Activated CD8-positive, alpha-beta memory T cell treated with anti-CD3 and anti-CD28 coated beads for 24 hours (primary cell): Measurements from ENCODE around the gene MIER2.

ENCODE experiments used
- DNase-seq: peaks from one replicate; pipeline ENCODE4 v3.0.0-alpha.2; 2020

MIER2 gene

DNA sequence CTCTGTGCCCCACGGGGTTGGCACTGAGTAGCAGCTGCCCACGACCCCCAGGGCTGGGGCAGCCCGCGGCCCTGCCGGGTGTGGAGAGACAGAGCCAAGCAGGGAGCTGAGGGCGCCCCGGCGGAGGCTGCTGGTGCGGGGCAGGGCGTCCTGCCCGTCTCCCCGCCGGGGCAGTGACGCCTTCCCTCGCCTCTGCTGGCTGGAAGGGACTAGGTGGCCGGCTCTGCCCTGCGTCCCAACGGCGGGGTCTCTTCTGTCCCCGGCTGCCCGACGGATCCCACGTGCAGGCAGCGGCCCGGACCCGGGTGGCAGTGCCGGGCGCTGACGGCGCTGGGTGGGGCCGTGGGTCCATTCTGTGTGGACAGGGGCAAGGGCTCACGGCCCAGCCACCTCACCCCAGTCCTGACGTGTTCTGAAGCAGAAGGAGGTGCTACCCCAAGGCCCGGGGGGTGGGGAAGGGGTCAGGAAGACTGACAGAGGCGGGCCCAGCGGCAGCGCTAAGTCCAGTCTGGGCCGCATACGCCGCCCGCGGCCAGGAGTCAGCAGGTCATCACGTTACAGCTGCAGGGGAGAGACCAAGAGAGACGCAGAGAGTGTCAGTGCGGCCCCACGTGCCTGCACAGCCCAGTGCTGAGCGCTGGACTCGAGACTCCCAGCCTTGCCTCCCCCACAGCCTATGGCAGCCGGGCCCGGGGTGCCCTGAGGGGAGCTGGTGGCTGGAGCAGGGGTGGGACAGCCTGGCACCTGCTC, 38.3 kb downstream of the MIER2 start:
- DNase-seq: no peak

DNA sequence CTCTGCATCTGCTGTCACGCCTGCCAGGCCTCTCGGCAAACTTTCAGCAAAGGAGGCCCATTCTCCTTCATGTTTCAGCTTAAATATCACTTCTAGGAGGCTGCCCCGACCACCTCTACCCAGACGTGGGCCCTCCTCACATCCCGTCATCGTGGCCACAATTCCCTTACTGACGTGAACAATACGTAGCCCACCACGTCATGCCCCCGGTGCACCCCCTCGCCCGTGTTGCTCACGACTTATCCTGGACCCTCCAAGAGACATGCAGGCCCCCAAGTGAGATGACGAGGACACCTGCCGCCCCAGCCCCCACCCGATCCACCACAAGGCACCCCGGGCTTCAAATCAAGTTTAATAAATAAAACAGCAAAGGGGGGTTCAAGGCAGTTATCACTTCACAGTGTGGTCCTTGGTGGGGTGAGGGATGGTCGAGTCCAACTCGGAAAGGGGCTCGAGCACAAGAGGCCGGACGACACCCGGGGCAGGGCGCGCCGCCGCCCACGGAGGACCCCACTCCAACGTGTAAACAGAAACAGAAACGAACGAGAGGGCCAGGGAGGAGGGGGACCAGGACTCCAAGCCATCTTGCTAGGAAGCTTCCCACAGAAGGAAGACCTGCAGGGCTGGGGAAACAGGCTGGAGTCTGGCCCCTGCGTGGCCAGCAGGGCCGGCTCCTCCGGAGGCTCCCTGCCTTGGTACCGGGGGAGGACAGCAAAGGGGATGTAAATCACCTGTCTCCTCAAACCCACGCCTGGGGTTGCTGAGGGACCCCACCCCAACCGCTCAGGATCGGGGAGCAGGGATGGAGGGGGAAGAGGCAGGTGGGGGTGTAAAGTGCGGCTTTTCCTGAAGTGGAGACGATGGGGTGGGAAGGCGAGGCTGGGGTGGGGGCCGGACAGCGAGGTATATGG, 39.1 kb downstream of the MIER2 start:
- no peak for DNase-seq

- DNase-seq: no peak
Observed at GRCh38 chr19:296476-297225, 47.9 kb downstream of the MIER2 start.

DNA sequence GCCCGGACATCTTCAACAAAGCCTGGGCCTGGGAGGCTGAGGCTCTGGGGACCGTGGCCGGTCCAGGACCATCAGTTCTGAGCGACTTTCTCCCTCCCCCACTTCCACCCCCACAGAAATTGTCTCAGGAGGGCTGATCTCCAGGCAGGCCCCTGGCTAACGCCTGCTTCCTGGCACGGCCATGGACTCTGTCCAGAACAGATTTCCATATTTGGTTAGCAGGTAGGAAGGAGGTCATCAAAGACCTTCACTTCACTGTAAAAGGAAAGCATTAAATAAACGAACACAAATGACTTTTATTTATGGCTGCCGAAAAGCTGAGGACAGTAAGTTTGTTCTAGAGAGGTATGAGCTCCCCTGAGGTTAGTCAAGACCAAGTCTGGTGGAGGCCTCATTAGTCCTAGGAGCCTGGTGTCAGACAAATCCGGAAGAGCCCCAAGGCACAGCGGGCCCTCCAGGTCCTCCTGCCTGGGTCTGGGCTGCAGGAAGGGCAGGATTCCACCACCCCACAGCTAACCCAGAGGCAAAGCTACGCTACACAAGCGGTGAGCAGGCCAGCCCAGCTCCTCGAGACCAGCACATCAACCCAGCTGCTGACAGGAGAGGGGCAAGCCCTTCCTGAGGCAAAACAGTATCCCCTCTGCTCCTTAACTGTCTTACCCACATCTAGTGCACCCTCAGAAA, 48.8 kb downstream of the MIER2 start:
- DNase-seq: no peak

DNA sequence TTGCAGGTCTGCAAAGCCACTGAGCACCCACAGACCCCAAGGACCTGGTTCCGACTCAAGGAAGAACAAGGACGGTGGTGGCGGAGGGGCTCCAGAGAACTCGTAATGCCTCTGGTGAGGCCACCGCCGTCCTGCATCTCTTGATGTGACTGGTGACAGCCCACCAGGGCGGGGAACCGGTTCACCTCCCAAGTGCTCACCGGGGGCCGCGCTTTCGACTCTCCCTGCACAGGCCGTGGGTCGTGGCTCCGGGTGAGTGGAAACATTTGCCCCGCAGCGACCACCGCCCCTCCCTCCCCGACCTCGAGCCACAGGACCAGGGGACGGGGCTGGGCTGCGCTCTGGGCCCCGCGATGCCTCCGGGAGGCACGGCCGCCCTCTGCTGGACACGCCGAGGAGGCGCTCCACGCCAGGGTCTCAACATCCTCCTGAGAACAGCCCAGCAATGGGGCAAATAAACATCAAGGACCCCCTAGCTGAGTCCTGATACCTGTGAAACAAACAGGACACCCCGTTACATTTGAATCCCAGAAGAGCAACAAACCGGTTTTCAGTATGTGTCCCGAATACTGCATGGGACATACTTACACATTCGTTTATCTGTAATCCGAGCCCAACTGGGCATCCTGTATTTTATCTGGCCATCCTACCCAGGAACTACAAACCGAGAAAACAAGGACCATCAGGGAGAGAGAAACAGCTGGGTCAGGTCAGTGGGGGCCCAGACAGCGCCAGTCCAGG, 49.5 kb downstream of the MIER2 start:
- DNase-seq: peak; percentile 81

- DNase-seq: no peak
Observed at GRCh38 chr19:294341-294945, 50.2 kb downstream of the MIER2 start.

- DNase-seq: no peak
Observed at GRCh38 chr19:293436-294110, 51.0 kb downstream of the MIER2 start.

DNA sequence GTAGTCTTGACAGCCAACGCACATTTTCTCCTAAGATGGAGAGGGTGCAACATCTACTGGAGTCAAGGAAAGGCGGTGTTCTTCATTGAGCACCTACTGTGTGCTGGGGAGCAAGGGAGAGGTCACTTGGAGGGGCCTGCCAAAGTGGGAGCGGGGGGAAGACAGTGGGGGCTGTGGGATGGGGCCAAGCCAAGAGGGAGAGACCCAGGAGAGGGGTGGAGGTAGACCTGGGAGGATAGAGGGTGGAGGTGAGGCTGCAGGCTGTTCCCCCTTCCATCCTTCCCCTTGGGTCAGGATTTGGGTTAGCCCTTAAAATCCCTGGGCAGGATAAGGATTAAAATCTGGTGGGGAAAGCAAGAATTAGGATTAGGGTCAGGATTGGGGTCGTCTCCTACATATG, 51.6 kb downstream of the MIER2 start:
- no peak for DNase-seq

DNA sequence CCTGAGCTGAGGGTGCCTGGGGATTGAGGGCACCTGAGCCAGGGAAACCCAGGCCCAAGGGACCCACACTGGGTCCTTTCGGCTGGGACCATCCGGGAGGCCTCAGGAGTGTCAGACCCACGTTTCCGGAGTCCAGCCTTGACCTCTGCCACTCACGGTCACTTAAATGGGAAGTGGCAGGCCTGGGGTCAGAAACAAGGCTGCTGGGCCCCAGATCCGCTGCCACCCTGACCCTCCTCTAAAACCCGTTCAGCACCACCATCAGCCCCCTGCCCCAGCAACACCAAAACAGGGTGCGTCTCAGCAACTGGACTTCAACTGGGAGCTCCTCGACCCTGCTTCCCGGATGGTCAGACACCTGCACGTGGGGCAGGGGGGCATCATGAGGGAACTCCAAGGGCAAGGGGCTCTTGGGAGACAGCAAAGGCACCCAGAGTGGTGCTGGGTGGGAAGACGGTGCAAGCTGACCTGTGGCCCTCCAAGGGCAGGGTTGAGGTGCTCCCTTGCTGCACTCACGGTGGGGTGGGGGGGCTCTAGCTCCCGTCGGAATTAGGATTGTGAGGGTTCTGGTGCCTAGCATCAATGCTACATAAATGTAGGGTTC, 52.2 kb downstream of the MIER2 start:
- no peak for DNase-seq

GRCh38 chr19:291561-292280, 52.9 kb downstream of the MIER2 start:
- no peak for DNase-seq

GRCh38 chr19:291006-291521, 53.5 kb downstream of the MIER2 start, which contains the start of gene PLPP2:
Gene PLPP2 (minus strand): TSS chr19:291403. CDS start chr19:291336, 67 bp downstream.
- DNase-seq: peak; percentile 65

DNA sequence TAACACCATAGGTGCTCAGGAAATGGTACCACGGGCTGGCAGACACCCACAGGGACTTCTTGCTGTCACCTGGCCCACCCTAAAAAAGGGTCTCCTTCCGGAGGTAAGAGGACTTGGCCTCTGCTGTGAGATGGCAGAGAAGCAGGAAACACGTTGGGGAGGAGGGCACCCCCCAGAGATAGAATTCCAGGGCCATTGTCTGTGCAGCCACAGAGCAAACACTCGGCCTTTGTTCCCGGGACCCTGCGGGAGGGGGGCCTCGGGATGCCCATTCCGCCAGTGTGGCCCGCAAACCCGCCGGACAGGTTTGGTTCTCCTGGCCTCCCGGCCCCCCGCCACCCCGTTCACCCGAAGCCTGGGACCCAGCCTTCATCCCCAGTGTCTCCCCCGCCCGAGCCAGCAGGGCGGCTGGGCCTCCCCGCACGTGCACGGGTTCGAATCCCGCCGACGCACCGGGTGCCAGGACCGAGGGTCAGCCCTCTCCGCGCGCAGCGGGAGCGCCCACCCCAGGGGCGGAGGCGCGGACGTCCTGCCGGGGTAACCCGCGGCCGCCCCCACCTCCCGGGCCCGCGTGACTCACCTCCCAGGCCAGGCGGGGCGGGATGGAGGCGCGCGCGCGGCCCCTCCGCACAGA, 54.1 kb downstream of the MIER2 start:
- peak; percentile 60 for DNase-seq

DNA sequence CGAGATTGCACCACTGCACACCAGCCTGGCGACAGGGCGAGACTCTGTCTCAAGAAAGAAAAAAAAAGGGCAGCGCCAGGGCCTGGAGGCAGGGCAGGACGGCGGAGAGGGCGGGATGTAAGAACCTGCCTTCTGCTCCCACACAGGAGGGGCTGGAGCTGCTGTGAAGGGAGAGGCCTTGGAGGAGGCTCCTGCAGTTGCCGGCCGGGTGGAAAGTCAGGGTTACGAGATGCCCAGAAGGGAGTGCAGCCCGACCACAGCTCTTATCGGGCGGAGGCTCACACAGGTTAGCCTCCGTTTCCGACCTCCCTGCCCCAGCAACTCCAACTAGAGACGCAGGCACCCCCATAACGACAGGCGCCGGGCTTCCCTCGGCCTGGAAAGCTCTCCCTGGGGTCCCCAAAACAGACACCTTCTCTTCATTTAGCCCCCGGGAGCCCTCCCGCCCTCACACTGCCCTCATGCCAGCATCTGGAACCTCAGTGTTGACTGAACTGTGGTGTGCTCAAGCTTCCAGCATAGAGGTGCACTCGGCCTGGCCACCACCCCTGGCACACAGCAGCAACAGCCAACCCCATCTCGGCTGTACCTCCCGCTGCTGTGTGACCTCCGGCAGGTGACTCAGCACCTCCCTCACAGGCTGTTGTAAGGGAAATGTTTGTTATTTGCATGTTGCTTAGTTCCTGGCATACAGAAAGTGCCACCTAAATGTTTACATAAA, 54.8 kb downstream of the MIER2 start:
- DNase-seq: peak; percentile 64

DNA sequence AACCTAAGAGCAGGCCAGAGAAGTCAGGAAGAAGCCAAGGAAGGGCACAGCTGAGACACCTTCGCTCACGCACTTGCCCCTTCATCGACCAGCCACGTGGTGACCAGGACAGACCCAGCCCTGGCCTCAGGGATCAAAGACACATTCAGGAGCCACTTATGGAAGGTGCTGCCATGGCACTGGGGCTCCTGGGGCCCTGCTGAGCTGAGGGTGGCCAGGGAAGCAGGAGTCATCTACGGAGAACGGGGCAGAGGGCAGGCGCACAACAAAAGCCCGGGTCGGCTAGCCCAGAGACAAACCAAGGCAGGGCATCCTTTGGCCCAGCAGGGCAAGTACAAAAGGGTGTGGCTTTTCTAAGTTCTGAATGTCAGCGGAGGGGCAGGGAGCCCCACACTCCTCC, 55.7 kb downstream of the MIER2 start:
- no peak for DNase-seq

- no peak for DNase-seq
Observed at GRCh38 chr19:287381-287871, 57.2 kb downstream of the MIER2 start.

- DNase-seq: no peak
Observed at GRCh38 chr19:283395-283794, 61.2 kb downstream of the MIER2 start.

DNA sequence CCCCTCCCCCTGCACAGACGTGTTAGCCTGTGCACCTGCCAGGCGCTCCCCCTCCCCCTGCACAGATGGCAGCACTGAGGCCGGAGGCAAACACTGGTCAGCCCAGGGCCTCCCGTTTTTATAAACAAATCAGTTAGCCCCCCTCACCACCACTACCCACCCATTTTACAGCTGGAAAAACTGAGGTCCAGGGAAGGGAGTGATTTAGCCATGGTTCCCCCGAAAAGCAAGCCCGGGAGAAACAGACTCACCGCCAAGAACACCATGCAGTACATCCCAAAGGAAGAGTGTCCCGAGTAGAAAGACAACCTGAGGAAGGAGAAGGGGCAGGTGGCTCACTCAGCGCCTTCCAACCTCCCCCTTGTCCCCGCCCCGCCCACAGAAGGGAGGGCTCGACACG, 62.1 kb downstream of the MIER2 start:
- no peak for DNase-seq

DNA sequence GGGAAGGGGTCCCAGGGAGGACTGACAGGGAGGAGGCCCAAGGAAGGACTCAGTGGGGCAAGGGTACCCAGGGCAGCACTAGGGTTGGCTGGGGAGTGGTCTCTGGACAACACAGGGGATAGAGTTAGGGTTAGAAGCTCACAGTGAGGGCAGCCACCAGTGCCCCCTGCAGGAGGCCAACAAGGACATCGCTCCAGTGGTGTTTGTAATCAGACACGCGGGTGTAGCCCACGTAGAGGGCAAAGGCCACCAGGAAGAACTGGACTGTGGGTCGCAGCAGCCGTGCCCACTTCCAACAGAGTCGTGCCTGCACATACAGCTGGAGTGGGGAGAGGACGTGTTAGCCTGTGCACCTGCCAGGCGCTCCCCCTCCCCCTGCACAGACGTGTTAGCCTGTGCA, 62.6 kb downstream of the MIER2 start:
- no peak for DNase-seq
